ENCODE results near the gene CCDC85C. TPM values are rescaled to one million over a fixed set of nuclear protein-coding genes. Genes with fewer than 3 reads are reported as not detected.

The CCDC85C gene
- total RNA-seq, 1 donor from 2014 or later: 41.0 TPM

- no peak for TF ChIP-seq CTCF (IDR thresholded peaks at IDR 0.05; ENCODE audit: borderline replicate concordance)
- Histone ChIP-seq H3K36me3 (no peaks in the 10 kb centered on the region), H3K4me1 (peaks cover 75% of the 10 kb centered on the region), H3K27me3 (ENCODE audit: low read depth) (no peaks in the 10 kb centered on the region), H3K27ac (replicated peaks) (peak overlapping the region; percentile 93), H3K9me3 (replicated peaks) (no peaks in the 10 kb centered on the region), H3K4me3 (peak overlapping the region; percentile 88)
- intact Hi-C loops (cut with micrococcal nuclease): no loop called here
- DNase-seq: no peak
Measured at GRCh38 chr14:99602788-99603415, 1.1 kb downstream of the CCDC85C start.

- intact Hi-C loops (cut with micrococcal nuclease): no loop called here
- H3K4me1 ChIP-seq: peaks cover 82% of the 10 kb centered on the region
Measured at GRCh38 chr14:99602054-99602787, 1.8 kb downstream of the CCDC85C start.

GRCh38 chr14:99601361-99601831 is 2.6 kb downstream of the CCDC85C start:
- peak overlapping the region; percentile 88 for H3K4me3 ChIP-seq
- no peak for DNase-seq
- H3K27ac ChIP-seq (replicated peaks): peak overlapping the region; percentile 93
- no peaks in the 10 kb centered on the region for H3K9me3 ChIP-seq (replicated peaks)
- H3K36me3 ChIP-seq: no peaks in the 10 kb centered on the region
- intact Hi-C loops (cut with micrococcal nuclease): no loop called here
- no peaks in the 10 kb centered on the region for H3K27me3 ChIP-seq (ENCODE audit: low read depth)
- H3K4me1 ChIP-seq: peaks cover 90% of the 10 kb centered on the region
- TF ChIP-seq CTCF (IDR thresholded peaks at IDR 0.05; ENCODE audit: borderline replicate concordance): no peak

More at GRCh38 chr14:99602054-99602787, 1.8 kb downstream of the CCDC85C start:
- no peak for DNase-seq
- no peaks in the 10 kb centered on the region for H3K36me3 ChIP-seq
- no peak for TF ChIP-seq CTCF (IDR thresholded peaks at IDR 0.05; ENCODE audit: borderline replicate concordance)
- peak overlapping the region; percentile 88 for H3K4me3 ChIP-seq
- H3K27me3 ChIP-seq (ENCODE audit: low read depth): no peaks in the 10 kb centered on the region
- peak overlapping the region; percentile 93 for H3K27ac ChIP-seq (replicated peaks)
- H3K9me3 ChIP-seq (replicated peaks): no peaks in the 10 kb centered on the region

GRCh38 chr14:99600232-99600888 is 3.6 kb downstream of the CCDC85C start:
- Histone ChIP-seq H3K4me1 (peaks cover 93% of the 10 kb centered on the region), H3K9me3 (replicated peaks) (no peaks in the 10 kb centered on the region), H3K27ac (replicated peaks) (peak overlapping the region; percentile 93), H3K36me3 (no peaks in the 10 kb centered on the region), H3K27me3 (ENCODE audit: low read depth) (no peaks in the 10 kb centered on the region), H3K4me3 (no peak overlapping the region)
- DNase-seq: no peak
- intact Hi-C loops (cut with micrococcal nuclease): no loop called here
- TF ChIP-seq CTCF (IDR thresholded peaks at IDR 0.05; ENCODE audit: borderline replicate concordance): no peak

- Histone ChIP-seq H3K9me3 (replicated peaks) (no peaks in the 10 kb centered on the region), H3K27me3 (ENCODE audit: low read depth) (no peaks in the 10 kb centered on the region), H3K36me3 (no peaks in the 10 kb centered on the region), H3K27ac (replicated peaks) (peak overlapping the region; percentile 93), H3K4me1 (peaks cover 94% of the 10 kb centered on the region), H3K4me3 (no peak overlapping the region)
- DNase-seq: no peak
- TF ChIP-seq CTCF (IDR thresholded peaks at IDR 0.05; ENCODE audit: borderline replicate concordance): no peak
- intact Hi-C loops (cut with micrococcal nuclease): no loop called here
Measured at GRCh38 chr14:99599393-99599792, 4.6 kb downstream of the CCDC85C start.
